Endometrial microvascular endothelial cells (primary cell): ENCODE measurements around the gene LSAMP. TPM values are rescaled to one million over a fixed set of nuclear protein-coding genes. Genes with fewer than 3 reads are reported as not detected.
"Not testable (repeated sequence)": the region's sequence is repeated elsewhere in the genome, so short reads cannot be mapped to it uniquely, and the experiment has no call there.

Experiments
- in situ Hi-C: cut with HindIII; loops from 2 replicates; pipeline ENCODE4 v1.10.0; 2017; ENCODE audit warnings: low sequenced_read_pairs, low pct_unique_long_range_greater_than_20kb; ENCODE audit errors: inconsistent ontology term
- total RNA-seq: library from RNA; depleted of rRNA; stranded (reverse); fragments of >200 nt; gene quantifications from one replicate; pipeline ENCODE4 v1.2.3, GENCODE V29; 2015; ENCODE audit errors: inconsistent ontology term

LSAMP gene
- total RNA-seq, 1 donor from 2014 or later, result not detected

GRCh38 chr3:115789481-115789880 is 655.8 kb downstream of the LSAMP start:
- in situ Hi-C loops, result no loop called here

GRCh38 chr3:115788921-115789470 is 656.3 kb downstream of the LSAMP start:
- in situ Hi-C loops, result no loop called here

GRCh38 chr3:115787818-115788217 is 657.5 kb downstream of the LSAMP start:
- in situ Hi-C loops, result no loop called here

- in situ Hi-C loops, result no loop called here
Measured at GRCh38 chr3:115785782-115786181, 659.5 kb downstream of the LSAMP start.

GRCh38 chr3:115784739-115785536 is 660.3 kb downstream of the LSAMP start:
- in situ Hi-C loops, result no loop called here

- in situ Hi-C loops, result no loop called here
Measured at GRCh38 chr3:115783938-115784738, 661.1 kb downstream of the LSAMP start.

GRCh38 chr3:115783426-115783825 is 661.9 kb downstream of the LSAMP start:
- in situ Hi-C loops, result not testable (repeated sequence)

- in situ Hi-C loops, result no loop called here
Measured at GRCh38 chr3:115779011-115779410, 666.3 kb downstream of the LSAMP start.

- in situ Hi-C loops, result no loop called here
Measured at GRCh38 chr3:115772951-115773350, 672.3 kb downstream of the LSAMP start.

GRCh38 chr3:115768661-115769060 is 676.6 kb downstream of the LSAMP start:
- in situ Hi-C loops, result no loop called here

- in situ Hi-C loops, result no loop called here
Measured at GRCh38 chr3:115766587-115767482, 678.5 kb downstream of the LSAMP start.

- in situ Hi-C loops, result no loop called here
Measured at GRCh38 chr3:115761927-115762305, 683.4 kb downstream of the LSAMP start.

- in situ Hi-C loops, result no loop called here
Measured at GRCh38 chr3:115760716-115761115, 684.6 kb downstream of the LSAMP start.

GRCh38 chr3:115758076-115758763 is 687.1 kb downstream of the LSAMP start:
- in situ Hi-C loops, result no loop called here

GRCh38 chr3:115752978-115753377 is 692.3 kb downstream of the LSAMP start:
- in situ Hi-C loops, result not testable (repeated sequence)
